Erythroblast (primary cell): ENCODE measurements around the gene USP25.

ENCODE experiments used
- GATA1 ChIP-seq: IDR thresholded peaks from 2 replicates; pipeline ENCODE4 v1.6.1; 2011; ENCODE audit warnings: low read depth, mild to moderate bottlenecking, control low read depth, low read length, moderate library complexity
- POLR2A ChIP-seq: IDR thresholded peaks from 2 replicates; pipeline ENCODE4 v1.6.1; 2011; ENCODE audit warnings: mild to moderate bottlenecking, low read length

DNA sequence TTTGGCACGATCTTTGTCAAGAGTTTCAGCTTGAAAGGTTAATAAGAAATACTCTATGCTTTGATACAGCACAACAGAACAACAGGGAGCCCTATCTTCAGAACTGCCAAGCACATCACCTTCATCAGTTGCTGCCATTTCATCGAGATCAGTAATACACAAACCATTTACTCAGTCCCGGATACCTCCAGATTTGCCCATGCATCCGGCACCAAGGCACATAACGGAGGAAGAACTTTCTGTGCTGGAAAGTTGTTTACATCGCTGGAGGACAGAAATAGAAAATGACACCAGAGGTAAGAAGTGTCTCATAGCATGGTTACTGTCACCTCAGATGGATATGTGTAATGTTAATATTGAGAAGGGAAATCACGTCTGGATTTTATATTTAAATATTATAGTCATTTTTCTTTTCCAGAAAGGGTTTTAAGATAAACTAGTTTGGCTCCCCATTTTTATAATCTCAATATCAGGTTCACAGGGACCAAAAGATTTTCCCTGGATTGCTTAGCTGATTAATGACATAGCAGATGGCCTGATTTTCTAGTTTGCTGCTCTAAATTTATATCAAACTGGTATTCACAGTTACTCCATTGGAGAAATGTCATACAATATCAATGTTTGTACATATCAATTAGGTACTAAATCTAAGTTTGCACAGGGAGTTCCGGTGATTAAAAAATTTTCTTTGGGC lies 97.3 kb downstream of the USP25 start:
- no peak for TF ChIP-seq POLR2A
- no peak for TF ChIP-seq GATA1
